NB4 (cell line): ENCODE results near the gene PIK3C2G.

Experiments
- MYC ChIP-seq: IDR thresholded peaks from 2 replicates; pipeline ENCODE4 v1.6.1; 2011; ENCODE audit warnings: low read depth, low read length
- POLR2A ChIP-seq: IDR thresholded peaks from 2 replicates; pipeline ENCODE4 v1.6.1; 2011; ENCODE audit warnings: mild to moderate bottlenecking; ENCODE audit not compliant: insufficient read length; ENCODE audit errors: extremely low read depth
- TF ChIP-seq, protein P1 (sequence below): IDR thresholded peaks from one replicate; pipeline ENCODE4 v1.5.1; 2012; ENCODE audit warnings: low read depth, low read length
- TF ChIP-seq, protein P2 (sequence below): IDR thresholded peaks from 2 replicates; pipeline ENCODE4 v1.6.1; 2011; ENCODE audit warnings: low read depth, low read length

DNA sequence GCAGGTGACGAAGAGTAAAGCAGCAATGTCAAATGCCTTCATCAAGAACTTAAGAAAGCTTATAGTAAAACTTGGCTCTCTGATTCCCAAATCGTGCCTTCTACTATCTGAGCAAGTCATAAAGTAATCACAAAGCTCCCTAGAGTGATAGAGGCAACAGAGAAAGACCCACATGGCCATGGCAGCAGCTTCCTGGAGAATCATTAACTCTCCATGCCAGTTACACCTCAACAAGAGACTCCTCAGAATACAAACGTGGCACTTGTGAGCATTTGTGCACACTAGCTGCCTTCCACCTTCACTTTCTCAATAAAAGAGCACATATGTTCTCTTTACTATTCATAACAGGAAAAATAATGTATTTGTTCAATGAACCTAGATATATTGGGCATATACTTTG is 428.5 kb downstream of the PIK3C2G start:
- TF ChIP-seq, protein P1, sequence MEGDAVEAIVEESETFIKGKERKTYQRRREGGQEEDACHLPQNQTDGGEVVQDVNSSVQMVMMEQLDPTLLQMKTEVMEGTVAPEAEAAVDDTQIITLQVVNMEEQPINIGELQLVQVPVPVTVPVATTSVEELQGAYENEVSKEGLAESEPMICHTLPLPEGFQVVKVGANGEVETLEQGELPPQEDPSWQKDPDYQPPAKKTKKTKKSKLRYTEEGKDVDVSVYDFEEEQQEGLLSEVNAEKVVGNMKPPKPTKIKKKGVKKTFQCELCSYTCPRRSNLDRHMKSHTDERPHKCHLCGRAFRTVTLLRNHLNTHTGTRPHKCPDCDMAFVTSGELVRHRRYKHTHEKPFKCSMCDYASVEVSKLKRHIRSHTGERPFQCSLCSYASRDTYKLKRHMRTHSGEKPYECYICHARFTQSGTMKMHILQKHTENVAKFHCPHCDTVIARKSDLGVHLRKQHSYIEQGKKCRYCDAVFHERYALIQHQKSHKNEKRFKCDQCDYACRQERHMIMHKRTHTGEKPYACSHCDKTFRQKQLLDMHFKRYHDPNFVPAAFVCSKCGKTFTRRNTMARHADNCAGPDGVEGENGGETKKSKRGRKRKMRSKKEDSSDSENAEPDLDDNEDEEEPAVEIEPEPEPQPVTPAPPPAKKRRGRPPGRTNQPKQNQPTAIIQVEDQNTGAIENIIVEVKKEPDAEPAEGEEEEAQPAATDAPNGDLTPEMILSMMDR: no peak
- TF ChIP-seq, protein P2, sequence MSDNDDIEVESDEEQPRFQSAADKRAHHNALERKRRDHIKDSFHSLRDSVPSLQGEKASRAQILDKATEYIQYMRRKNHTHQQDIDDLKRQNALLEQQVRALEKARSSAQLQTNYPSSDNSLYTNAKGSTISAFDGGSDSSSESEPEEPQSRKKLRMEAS: no peak
- TF ChIP-seq POLR2A (no peak), MYC (no peak)
